Measurements from ENCODE around the gene SYTL3. TPM values are rescaled to one million over a fixed set of nuclear protein-coding genes. Genes with fewer than 3 reads are reported as not detected.

SYTL3 gene
- total and polyA plus RNA-seq, 2 donors (not counting 1 experiment from before 2014, with no cell fraction given) = 1.1 to 5.4 TPM

- H4K20me1 ChIP-seq (ENCODE audit: control insufficient read depth, insufficient read depth, low read length, poor library complexity, severe bottlenecking) = peaks cover 98% of the 10 kb centered on the region
Measured at GRCh38 chr6:158773581-158774449, 124.0 kb downstream of the SYTL3 start.

More at GRCh38 chr6:158773581-158774449, 124.0 kb downstream of the SYTL3 start:
- no peak overlapping the region for H3K27ac ChIP-seq (ENCODE audit: low read length in 2 of 2)
- no peak overlapping the region for H3K4me3 ChIP-seq (ENCODE audit: control extremely low read depth in 1 of 5, extremely low read depth in 1 of 5, insufficient read depth in 1 of 5, low read depth in 2 of 5, low read length in 4 of 5)
- Mint-ChIP-seq H3K9me3 (ENCODE audit: insufficient read depth) (no peaks in the 10 kb centered on the region), H3K4me1 (peaks cover 9% of the 10 kb centered on the region), H3K27me3 (no peaks in the 10 kb centered on the region), H3K27ac (peak overlapping the region; percentile 26), H3K4me3 (no peak overlapping the region)
- no peaks in the 10 kb centered on the region for H3K27me3 ChIP-seq (replicated peaks in 1 of 4; ENCODE audit: control extremely low read depth in 1 of 4, control insufficient read depth in 3 of 4, insufficient read depth in 4 of 4, low read length in 3 of 4)
- 94% methylated on average over 18 of the region's 21 CpGs for WGBS (ENCODE audit: insufficient coverage)
- H3K36me3 ChIP-seq (replicated peaks in 1 of 2; ENCODE audit: control extremely low read depth in 1 of 2, control insufficient read depth in 1 of 2, extremely low read depth in 1 of 2, insufficient read depth in 2 of 2, low read length in 1 of 2) = peaks cover 26 to 99% of the 10 kb centered on the region in 2 experiments
- no peaks in the 10 kb centered on the region for H3K4me1 ChIP-seq (ENCODE audit: control insufficient read depth in 2 of 2, insufficient read depth in 2 of 2, low read length in 2 of 2)
- DNase-seq = no peak
- no peak overlapping the region for H3K4me2 ChIP-seq (replicated peaks; ENCODE audit: low read depth, low read length, poor library complexity, severe bottlenecking)
- intact Hi-C loops (cut with micrococcal nuclease) = loop anchor here (5.0 kb wide), 1 partner anchor 33 kb away; no protein-coding TSS in a partner anchor
- no peaks in the 10 kb centered on the region for H3K9me3 ChIP-seq (ENCODE audit: control extremely low read depth in 1 of 3, control insufficient read depth in 2 of 3, insufficient read depth in 1 of 3, low read length in 2 of 3)
- no peak for ATAC-seq (ENCODE audit: low read depth)
- CTCF ChIA-PET = interaction anchor here (1.4 to 2.1 kb wide), 2 partner anchors 70 to 199 kb away, joined by 6 to 9 read pairs; no protein-coding TSS in a partner anchor
- TF ChIP-seq EZH2 (IDR thresholded peaks at IDR 0.05; ENCODE audit: borderline replicate concordance, insufficient read depth, low read depth, low read length, poor library complexity, severe bottlenecking) = no peak
- TF ChIP-seq CTCF (IDR thresholded peaks at IDR 0.05) = no peak
- H3K9ac ChIP-seq (ENCODE audit: low read length) = no peak overlapping the region
- POLR2A ChIA-PET = interaction anchor here (0.7 to 1.6 kb wide), 2 partner anchors 53 to 58 kb away, joined by 7 to 10 read pairs; no protein-coding TSS in a partner anchor
- peaks cover 59% of the 10 kb centered on the region for H3K79me2 ChIP-seq (ENCODE audit: control insufficient read depth, insufficient read depth, low read length)
- no peak overlapping the region for H2AFZ ChIP-seq (ENCODE audit: insufficient read depth, low read depth, low read length, poor library complexity, severe bottlenecking)

All from B cell (primary cell).